ENCODE data around the gene C1orf35.

DNA sequence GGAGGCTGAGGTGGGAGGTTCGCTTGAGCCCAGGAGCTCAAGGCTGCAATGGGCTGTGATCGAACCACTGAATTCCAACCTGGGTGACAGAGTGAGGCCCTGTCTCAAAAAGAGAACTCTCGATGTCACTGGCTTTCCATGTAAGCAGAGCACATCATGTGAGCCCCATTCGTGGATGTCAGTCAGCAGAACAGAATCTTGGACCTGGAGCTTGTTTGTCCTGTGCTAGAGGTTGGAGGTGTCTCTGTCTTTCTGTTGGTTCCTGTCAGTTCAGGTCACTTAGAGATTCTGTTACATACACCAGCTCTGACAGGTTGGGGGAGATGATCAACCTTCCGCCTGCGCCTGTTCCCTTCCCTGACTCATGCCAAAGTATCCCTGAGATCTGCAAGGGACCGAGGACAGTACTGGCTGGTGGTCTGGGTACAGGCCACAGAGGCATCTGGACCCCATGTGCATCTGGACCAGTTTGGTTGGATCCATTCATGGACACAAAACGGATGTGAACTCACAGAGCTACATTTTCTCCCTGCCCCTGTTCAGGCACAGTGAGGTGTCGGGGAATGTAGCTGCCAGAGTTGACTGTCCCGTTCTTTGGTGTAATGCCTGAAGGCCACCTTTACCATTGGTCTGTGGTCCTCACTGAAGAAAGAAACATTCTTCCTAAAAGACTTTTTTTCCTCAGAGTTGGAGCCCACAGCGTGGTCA lies 10.6 kb downstream of the C1orf35 start:
- TF ChIP-seq POLR2A (IDR thresholded peaks at IDR 0.05; ENCODE audit: low read depth, low read length) (no peak), BHLHE40 (IDR thresholded peaks at IDR 0.05; ENCODE audit: low read depth, low read length) (no peak), MAZ (IDR thresholded peaks at IDR 0.05; ENCODE audit: borderline replicate concordance, low read depth, low read length) (no peak), CEBPB (IDR thresholded peaks at IDR 0.05; ENCODE audit: low read depth, low read length) (no peak), MAFK (IDR thresholded peaks at IDR 0.05; ENCODE audit: low read depth, low read length) (no peak), RFX5 (IDR thresholded peaks at IDR 0.05; ENCODE audit: low read depth, low read length) (no peak), RCOR1 (IDR thresholded peaks at IDR 0.05; ENCODE audit: insufficient replicate concordance, low read length) (no peak), RAD21 (IDR thresholded peaks at IDR 0.05; ENCODE audit: low read length) (no peak), CHD1 (IDR thresholded peaks at IDR 0.05; ENCODE audit: low read depth, low read length) (no peak), NFE2L2 (IDR thresholded peaks at IDR 0.05; ENCODE audit: low read depth, low read length) (no peak), USF2 (IDR thresholded peaks at IDR 0.05; ENCODE audit: low read depth, low read length) (no peak), SMC3 (IDR thresholded peaks at IDR 0.05; ENCODE audit: low read depth, low read length) (no peak)
- TF ChIP-seq, protein P1, sequence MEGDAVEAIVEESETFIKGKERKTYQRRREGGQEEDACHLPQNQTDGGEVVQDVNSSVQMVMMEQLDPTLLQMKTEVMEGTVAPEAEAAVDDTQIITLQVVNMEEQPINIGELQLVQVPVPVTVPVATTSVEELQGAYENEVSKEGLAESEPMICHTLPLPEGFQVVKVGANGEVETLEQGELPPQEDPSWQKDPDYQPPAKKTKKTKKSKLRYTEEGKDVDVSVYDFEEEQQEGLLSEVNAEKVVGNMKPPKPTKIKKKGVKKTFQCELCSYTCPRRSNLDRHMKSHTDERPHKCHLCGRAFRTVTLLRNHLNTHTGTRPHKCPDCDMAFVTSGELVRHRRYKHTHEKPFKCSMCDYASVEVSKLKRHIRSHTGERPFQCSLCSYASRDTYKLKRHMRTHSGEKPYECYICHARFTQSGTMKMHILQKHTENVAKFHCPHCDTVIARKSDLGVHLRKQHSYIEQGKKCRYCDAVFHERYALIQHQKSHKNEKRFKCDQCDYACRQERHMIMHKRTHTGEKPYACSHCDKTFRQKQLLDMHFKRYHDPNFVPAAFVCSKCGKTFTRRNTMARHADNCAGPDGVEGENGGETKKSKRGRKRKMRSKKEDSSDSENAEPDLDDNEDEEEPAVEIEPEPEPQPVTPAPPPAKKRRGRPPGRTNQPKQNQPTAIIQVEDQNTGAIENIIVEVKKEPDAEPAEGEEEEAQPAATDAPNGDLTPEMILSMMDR (conservative IDR thresholded peaks at IDR 0.05; ENCODE audit: low read depth, low read length), result no peak
- TF ChIP-seq, protein P2, sequence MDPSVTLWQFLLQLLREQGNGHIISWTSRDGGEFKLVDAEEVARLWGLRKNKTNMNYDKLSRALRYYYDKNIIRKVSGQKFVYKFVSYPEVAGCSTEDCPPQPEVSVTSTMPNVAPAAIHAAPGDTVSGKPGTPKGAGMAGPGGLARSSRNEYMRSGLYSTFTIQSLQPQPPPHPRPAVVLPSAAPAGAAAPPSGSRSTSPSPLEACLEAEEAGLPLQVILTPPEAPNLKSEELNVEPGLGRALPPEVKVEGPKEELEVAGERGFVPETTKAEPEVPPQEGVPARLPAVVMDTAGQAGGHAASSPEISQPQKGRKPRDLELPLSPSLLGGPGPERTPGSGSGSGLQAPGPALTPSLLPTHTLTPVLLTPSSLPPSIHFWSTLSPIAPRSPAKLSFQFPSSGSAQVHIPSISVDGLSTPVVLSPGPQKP (IDR thresholded peaks at IDR 0.05; ENCODE audit: borderline replicate concordance, low read depth, low read length), result no peak

Data from IMR-90 (cell line).